Neutrophil (primary cell): ENCODE data around the gene SPATA31D4.

ENCODE experiments used
- H3K27ac ChIP-seq: fragments of 200-600 bp; sonication (generic); 2 replicates; pipeline ENCODE4 v1.5.1; 2016; ENCODE audit warnings: mild to moderate bottlenecking, moderate library complexity
- H3K27me3 ChIP-seq: fragments of 200-600 bp; sonication (generic); 2 replicates; pipeline ENCODE4 v1.6.0; 2016; ENCODE audit warnings: mild to moderate bottlenecking
- H3K36me3 ChIP-seq: fragments of 200-600 bp; sonication (generic); 2 replicates; pipeline ENCODE4 v1.5.1; 2017
- H3K4me1 ChIP-seq, 2 experiments: fragments of 200-600 bp in 1 of 2; sonication (generic) in 1 of 2; 1 replicate in 1 of 2; 2 replicates in 1 of 2; pipeline versions ENCODE4 v1.5.1 to v1.6.1; 2013 to 2016; ENCODE audit warnings: low read depth in 1 of 2, low read length in 1 of 2, mild to moderate bottlenecking in 1 of 2, moderate library complexity in 1 of 2; ENCODE audit not compliant: control insufficient read depth in 1 of 2, insufficient read depth in 1 of 2
- H3K4me3 ChIP-seq, 2 experiments: fragments of 200-600 bp in 1 of 2; sonication (generic) in 1 of 2; 1 replicate in 1 of 2; 2 replicates in 1 of 2; pipeline ENCODE4 v1.5.1; 2013 to 2016; ENCODE audit warnings: low read depth in 1 of 2, low read length in 1 of 2, mild to moderate bottlenecking in 1 of 2, moderate library complexity in 1 of 2
- H3K9me3 ChIP-seq: fragments of 200-600 bp; sonication (generic); 2 replicates; pipeline ENCODE4 v1.5.1; 2016
- TF ChIP-seq, protein P1 (sequence below): fragments of 200-600 bp; sonication (generic); IDR thresholded peaks from 2 replicates; pipeline ENCODE4 v1.5.1; 2016; ENCODE audit warnings: antibody characterized with exemption

SPATA31D4 gene

GRCh38 chr9:81953096-81953495 is 24.9 kb downstream of the SPATA31D4 start:
- H3K36me3 ChIP-seq, result no peaks in the 10 kb centered on the region
- TF ChIP-seq, protein P1, sequence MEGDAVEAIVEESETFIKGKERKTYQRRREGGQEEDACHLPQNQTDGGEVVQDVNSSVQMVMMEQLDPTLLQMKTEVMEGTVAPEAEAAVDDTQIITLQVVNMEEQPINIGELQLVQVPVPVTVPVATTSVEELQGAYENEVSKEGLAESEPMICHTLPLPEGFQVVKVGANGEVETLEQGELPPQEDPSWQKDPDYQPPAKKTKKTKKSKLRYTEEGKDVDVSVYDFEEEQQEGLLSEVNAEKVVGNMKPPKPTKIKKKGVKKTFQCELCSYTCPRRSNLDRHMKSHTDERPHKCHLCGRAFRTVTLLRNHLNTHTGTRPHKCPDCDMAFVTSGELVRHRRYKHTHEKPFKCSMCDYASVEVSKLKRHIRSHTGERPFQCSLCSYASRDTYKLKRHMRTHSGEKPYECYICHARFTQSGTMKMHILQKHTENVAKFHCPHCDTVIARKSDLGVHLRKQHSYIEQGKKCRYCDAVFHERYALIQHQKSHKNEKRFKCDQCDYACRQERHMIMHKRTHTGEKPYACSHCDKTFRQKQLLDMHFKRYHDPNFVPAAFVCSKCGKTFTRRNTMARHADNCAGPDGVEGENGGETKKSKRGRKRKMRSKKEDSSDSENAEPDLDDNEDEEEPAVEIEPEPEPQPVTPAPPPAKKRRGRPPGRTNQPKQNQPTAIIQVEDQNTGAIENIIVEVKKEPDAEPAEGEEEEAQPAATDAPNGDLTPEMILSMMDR, result no peak
- H3K27me3 ChIP-seq, result no peaks in the 10 kb centered on the region
- no peak overlapping the region for H3K4me3 ChIP-seq
- peaks cover 9% of the 10 kb centered on the region for H3K9me3 ChIP-seq
- H3K4me1 ChIP-seq, result no peaks in the 10 kb centered on the region
- no peak overlapping the region for H3K27ac ChIP-seq

DNA sequence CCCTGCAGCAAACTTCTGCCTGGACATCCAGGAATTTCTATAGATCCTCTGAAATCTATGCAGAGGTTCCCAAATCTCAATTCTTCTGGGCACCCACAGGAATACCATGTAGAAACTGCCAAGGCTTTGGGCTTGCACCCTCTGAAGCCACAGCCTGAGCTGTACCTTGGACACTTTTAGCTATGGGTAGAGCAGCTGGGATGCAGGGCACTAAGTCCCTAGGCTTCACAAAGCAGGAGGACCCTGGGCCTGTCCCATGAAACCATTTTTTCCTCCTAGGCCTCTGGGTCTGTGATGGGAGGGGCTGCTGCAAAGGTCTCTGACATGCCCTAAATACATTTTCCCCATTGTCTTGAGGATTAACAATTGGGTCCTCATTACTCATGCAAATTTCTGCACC is 27.4 kb downstream of the SPATA31D4 start:
- no peaks in the 10 kb centered on the region for H3K4me1 ChIP-seq
- no peaks in the 10 kb centered on the region for H3K36me3 ChIP-seq
- TF ChIP-seq, protein P1, result no peak
- H3K27me3 ChIP-seq, result no peaks in the 10 kb centered on the region
- H3K27ac ChIP-seq, result no peak overlapping the region
- no peak overlapping the region for H3K4me3 ChIP-seq
- H3K9me3 ChIP-seq, result peaks cover 9% of the 10 kb centered on the region

DNA sequence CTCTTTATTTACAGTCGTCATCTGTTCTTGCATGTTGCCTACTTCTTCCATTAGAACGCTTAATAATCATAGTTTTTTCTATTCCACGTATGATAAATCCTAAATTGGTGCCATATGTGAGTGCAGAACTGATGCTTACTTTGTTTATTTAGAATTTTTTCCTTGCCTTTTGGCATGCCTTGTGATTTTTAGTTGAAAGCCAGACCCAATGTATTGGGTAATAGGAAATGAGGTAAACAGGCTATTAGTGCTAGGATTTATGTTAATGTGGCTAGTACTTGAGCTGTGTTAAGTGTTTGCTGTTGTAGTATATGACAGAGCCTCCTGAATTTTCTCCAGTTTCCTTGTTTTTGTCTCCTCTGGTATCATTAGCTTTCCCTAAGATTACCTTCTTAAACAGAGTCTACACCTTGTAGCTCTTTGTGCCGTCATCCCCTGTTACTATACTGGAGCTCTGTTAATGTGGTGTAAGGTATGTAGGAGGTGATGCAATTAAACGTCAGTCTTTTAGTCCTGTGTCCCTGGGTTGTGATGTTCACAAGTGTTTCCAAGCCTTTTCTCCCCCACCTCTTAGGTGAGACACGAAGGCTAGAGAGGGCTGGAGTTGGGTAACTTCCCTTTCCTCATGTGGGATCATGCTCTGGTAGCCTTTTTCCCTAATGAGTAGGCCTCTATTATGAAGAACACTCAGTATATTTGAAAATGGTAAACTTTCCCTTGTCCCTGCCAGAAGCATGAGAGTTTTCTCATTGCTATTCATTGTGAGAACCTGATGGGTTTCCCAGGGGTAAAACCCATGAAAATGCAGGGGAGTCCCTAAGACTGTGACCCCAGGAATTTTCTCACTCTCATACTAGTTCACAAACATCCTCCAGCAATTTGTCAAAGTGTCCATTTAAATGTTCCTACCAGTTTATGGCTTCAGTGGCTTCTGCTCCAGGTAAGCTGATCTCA is 36.3 kb downstream of the SPATA31D4 start:
- no peak overlapping the region for H3K27ac ChIP-seq
- TF ChIP-seq, protein P1, result no peak
- H3K4me1 ChIP-seq, result no peaks in the 10 kb centered on the region
- H3K27me3 ChIP-seq, result no peaks in the 10 kb centered on the region
- no peak overlapping the region for H3K4me3 ChIP-seq
- H3K9me3 ChIP-seq, result no peaks in the 10 kb centered on the region
- H3K36me3 ChIP-seq, result no peaks in the 10 kb centered on the region

GRCh38 chr9:81968026-81968425 is 39.8 kb downstream of the SPATA31D4 start:
- Histone ChIP-seq H3K27ac (no peak overlapping the region), H3K9me3 (no peaks in the 10 kb centered on the region), H3K4me1 (no peaks in the 10 kb centered on the region), H3K4me3 (no peak overlapping the region), H3K27me3 (no peaks in the 10 kb centered on the region), H3K36me3 (no peaks in the 10 kb centered on the region)
- TF ChIP-seq, protein P1, result no peak

DNA sequence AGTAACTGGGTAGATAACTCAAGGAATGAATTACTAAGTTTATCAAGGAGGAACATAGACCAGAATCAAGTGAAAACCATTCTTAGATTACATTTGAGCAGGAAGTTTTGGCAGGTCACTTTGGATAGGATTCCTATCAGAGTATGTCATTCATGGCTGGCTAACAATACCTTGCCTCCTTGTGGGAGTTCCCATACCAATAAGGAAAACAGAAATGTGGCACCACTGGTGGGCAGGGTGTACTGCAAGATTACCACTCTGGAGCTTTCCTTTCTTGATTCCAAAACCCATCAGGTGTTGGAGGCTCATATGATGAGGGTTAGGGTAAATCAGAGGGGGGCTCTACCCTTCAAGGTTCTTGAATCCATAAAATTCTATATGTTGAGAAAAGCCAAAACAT is 41.7 kb downstream of the SPATA31D4 start:
- TF ChIP-seq, protein P1, result no peak

More for the DNA sequence above, 41.7 kb downstream of the SPATA31D4 start:
- Histone ChIP-seq H3K4me1 (no peaks in the 10 kb centered on the region), H3K4me3 (no peak overlapping the region), H3K27ac (no peak overlapping the region), H3K9me3 (no peaks in the 10 kb centered on the region), H3K27me3 (no peaks in the 10 kb centered on the region), H3K36me3 (no peaks in the 10 kb centered on the region)
